GM19238 (cell line): ENCODE data around the gene CYP24A1.
"Not testable (repeated sequence)": the region's sequence is repeated elsewhere in the genome, so short reads cannot be mapped to it uniquely, and the experiment has no call there.

ENCODE experiments used
- DNase-seq: peaks from one replicate; pipeline ENCODE4 v3.0.0; 2011; ENCODE audit warnings: low spot score; ENCODE audit not compliant: insufficient read length

Gene CYP24A1

DNA sequence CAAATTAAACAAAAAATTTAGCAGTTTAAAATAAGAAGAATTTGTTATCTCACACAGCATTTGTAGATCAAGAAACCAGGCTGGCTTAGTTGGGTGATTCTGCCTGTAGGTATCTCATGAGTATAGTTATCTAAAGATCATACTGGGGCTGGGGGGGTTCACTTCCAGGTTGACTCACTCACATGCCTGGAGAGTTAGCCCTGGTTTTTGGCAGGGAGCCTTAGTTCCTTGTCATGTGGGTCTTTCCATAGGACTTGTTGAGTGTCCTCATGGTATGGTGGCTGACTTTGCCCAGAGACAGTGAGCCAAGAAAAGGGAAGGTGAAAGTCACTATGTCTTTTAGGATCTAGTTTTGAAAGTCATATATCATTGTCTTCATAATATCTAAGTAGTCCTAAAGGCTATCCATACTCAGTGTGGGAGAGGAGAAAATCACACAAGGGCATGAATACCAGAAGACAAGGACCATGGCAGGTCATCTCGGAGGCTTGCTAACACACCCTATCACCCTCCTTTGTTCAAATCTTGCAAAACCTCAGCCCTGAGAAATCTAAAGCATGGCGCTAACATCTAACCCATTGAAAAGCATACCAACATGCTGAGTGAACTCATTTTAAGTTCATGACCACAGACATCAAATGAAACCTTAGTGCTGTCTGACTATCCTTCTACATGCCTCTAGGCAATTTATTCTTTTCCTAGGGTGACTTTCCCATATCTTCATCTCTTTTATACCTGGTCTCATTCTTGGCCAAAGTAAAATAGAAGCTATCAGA is 39.2 kb downstream of the CYP24A1 start:
- DNase-seq, result no peak

DNA sequence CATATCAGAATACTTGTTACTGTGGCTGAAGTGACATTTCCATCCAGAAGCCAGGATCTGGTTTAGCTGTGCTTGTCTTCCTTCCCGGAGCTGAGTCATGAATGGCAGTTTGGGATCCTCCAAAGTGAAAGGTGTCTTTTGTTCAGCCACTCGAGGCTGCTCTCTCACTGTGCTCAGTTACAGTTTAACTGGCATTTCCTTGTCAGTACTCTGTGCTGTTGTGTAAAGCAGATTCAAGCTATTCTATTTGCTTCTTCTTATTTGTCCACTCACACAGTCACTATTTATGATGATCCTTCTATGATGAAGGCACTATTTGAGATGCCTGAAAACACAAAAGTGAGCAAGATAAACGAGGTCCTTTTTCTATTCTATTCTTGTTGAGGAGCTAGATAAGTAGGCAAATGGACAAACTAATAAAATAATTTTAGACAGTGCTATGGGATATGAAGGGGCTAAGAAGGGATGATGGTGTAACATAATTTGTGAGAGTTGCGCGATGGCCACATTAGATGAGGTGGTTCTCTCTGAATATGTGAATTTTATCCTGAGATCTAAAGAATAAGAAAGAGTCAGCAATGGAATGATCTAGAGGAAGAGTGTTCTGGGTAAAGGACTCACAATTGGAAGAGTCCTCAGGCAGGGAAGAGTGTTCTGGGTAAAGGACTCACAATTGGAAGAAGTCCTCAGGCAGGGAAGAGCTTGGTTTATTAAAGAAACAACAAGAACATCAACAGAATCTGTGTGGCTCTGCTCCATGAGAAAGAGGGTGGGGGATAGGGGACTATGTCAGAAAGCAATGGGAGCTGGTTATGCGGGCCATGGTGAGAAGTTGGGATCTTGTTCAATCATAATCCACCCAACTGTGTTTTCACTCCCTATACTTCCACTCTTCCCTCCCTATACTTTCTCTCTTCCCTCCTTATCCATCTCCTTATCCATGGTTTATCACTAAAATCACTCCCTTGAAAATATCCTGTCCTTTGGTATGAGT is 40.1 kb downstream of the CYP24A1 start:
- no peak for DNase-seq

DNA sequence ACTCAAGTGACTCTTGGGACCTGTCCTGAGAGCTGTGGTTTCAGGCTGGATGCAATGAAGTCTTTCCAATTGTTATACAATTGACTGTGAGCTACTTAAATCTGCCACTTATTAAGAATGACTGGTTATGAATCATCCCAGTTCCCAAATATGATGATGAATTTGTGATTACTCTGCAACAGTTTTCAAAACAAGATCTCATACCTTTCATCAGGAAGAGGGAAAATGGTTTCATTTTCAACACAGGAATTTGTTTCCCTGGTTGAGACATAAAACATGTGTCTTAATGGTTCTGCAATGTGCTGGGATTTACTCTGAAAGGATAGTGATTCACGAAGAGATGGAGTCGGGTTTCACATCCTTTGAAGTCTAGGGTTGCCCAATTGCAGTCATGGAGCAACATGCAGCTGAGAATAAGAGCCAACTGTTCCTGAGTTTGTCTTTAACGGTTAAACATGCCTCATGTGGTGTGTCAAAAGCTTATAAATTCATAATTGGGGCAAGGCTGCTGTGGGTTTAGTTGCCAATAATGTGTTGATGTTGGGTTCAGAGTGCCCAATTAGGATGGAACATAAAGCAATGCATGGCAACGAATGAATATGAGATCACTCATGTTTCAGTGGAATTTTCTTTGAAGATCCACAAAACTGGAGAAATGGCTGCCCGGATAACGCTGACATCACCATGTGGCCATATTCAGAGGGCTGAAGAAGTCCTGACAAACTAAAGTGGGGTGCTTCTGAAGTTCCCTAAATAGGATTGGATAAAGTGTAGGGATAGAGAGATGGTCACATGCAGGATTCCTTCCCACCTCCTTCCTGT is 41.0 kb downstream of the CYP24A1 start:
- DNase-seq, result no peak

DNA sequence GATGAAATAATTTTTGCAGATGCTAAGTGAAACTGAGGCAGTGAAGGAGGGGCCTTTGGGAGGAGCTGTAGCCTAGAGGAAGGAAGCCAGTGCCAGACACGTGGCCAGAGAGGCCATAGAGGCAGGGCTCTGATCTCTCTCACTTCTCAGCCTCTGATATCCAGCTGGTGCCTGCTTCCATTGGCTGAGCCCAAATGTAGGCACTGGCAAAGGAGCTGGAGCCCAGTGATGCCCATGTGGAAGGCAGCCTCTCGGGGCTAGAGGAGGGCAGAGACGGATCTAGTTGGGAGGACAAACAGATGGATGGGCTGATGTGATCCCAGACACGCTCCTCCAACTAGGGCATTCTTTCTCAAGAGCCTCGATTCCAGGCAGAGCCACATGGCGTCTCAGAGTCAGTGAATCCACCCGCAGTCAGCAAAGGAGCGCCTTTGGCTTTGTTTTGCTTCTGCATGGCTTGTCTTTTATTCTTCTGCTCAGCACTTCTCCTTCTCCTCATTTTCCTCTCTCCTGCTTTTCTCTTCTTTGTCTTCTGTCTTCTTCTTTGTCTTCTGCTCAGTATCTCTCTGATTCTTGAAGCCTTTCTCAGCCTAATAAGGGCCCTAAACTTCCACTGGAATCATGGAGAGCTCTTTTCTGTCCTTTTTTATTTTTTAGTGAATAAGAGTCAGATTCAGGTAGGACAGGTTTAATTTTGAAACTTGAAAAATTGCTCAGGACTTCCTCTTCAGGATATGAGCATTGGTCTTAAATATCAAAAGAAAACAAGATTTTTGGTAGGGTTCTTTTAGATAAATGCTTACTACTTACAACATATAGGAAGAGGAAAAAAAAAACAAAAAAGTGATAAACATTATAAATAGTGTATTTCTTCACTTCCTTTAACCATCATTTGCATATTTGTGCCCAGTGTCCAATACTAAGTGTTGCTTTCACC is 41.8 kb downstream of the CYP24A1 start:
- DNase-seq, result no peak

DNA sequence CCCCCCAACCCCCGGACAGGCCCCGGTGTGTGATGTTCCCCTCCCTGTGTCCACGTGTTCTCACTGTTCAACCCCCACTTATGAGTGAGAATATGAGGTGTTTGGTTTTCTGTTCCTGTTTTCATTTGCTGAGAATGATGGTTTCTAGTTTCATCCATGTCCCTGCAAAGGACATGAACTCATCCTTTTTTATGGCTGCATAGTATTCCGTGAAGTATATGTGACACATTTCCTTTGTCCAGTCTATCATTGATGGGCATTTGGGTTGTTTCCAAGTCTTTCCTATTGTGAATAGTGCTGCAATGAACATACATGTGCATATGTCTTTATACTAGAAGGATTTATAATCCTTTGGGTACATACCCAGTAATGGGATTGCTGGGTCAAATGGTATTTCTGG is 42.7 kb downstream of the CYP24A1 start:
- DNase-seq, result not testable (repeated sequence)

DNA sequence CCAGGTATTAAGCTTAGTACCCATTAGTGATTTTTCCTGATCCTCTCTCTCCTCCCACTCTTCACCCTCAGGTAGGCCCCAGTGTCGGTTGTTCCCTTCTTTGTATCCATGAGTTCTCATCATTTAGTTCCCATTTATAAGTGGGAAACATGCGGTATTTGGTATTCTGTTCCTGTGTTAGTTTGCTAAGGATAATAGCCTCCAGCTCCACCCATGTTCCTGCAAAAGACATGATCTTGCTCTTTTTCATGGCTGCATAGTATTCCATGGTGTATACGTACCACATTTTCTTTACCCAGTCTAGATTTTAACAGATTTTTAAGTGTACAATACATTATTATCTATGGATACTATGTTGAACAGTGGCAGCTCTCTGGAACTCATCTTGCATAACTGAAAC is 44.4 kb downstream of the CYP24A1 start:
- no peak for DNase-seq

DNA sequence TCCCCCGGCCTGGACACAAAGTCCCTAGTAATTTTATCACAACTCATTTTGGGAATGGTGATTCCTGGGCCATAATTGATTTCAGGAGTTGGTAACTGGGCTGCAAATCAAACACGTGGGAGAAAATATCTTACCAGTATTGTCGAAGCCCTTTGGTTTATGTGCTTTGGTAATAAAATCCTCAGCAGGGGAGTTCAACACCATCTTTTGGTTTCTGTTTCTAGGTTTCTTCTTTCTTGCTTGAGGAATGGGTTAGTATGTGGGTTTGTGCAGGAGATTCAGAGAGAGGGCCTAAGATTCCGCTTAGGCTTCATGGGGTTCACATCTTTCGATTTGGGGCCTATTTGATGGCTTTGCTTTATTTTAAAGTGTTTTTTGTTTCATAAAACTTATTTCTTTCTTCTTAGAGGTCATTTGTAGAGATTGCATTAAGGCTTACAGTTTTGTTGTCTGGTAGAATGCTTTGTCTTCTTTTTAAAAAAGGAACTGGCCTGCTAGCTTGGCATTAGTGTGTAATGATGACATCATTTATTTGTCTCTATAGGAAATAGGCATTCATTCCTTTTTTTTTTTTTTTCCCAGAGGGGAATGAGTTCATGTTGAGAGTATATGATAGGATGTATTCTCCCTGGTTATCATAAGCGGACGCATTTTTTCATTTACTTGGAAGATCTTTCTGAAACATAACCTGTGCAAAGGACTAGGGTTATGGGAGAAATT is 45.8 kb downstream of the CYP24A1 start:
- no peak for DNase-seq

DNA sequence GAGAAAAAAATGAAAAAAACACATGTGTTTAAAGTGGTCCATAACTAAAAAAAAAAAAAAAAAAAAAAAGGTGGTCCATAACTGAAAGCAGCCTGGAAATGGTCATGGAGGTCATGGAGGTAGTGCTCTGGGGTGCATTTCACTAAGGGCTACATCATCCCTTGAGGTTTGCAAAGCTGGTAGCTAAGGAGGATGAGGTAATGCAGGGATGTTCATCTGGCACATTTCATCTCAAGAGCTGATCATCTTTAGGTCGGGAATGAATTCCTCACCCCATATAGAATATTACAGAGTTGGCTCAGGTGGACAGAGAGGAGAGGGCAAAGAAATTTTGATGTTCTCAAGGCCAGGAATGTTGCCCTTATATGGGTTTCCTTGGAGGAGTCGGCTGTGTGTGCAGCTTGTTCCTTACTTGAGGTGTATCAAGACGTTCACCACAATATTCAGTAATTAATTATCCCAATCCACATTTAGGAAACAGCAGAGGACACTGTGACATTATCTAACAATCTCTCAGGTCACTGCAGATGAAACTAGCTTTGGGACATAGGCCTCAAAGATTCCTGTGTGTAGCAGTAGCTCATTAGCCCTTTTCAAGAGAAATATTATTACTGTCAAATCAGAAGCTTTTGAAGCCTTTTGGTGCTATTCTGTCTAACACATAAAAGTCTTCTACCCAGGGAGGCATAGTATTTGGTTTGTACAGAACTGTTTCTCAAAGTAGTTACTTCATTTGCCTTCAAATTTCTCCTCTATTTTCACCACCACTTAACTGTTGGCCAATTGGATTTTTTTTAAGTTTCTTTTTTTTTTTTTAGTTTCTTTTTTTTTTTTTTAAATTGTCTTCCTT is 46.8 kb downstream of the CYP24A1 start:
- DNase-seq, result no peak

DNA sequence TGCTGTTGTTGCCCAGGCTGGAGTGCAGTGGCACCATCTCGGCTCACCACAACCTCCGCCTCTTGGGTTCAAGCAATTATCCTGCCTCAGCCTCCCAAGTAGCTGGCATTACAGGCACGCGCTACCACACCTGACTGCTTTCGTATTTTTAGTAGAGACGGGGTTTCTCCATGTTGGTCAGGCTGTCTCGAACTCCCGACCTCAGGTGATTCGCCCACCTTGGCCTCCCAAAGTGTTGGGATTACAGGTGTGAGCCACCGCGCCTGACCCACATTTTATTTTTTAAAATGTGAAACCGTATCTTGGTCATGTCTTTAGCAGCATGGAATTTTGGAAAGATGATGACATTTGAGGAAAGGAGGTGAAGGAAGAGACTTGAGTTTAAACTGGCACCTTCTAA is 47.5 kb downstream of the CYP24A1 start:
- not testable (repeated sequence) for DNase-seq

DNA sequence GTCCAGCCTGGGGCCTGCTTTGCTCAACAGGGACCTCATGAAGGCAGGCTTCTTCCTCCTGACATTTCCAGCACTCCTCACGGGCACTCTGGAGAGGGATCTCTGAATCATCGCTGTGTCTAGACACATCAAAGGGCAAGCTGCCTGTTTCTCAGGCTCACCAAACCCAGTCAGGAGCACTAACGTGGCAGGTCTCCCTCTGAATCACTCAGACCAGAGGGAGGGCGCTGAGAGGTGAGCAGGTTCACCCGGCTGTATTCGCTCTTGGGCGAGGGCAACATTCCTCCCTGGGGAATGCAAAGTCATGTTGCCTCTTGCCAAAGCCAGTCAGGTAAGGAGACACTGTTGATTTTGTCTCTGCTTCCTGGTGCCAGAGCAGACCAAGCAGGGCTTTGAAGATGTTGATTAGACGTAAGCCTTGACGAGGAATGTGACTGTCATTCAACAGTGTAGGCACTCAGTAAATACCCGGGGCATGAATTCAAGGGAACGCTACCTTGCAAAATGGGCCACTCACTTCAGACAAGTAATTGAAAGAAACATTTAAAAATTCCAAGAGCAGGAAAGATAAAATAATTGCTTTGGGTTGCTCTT is 50.1 kb downstream of the CYP24A1 start:
- no peak for DNase-seq

DNA sequence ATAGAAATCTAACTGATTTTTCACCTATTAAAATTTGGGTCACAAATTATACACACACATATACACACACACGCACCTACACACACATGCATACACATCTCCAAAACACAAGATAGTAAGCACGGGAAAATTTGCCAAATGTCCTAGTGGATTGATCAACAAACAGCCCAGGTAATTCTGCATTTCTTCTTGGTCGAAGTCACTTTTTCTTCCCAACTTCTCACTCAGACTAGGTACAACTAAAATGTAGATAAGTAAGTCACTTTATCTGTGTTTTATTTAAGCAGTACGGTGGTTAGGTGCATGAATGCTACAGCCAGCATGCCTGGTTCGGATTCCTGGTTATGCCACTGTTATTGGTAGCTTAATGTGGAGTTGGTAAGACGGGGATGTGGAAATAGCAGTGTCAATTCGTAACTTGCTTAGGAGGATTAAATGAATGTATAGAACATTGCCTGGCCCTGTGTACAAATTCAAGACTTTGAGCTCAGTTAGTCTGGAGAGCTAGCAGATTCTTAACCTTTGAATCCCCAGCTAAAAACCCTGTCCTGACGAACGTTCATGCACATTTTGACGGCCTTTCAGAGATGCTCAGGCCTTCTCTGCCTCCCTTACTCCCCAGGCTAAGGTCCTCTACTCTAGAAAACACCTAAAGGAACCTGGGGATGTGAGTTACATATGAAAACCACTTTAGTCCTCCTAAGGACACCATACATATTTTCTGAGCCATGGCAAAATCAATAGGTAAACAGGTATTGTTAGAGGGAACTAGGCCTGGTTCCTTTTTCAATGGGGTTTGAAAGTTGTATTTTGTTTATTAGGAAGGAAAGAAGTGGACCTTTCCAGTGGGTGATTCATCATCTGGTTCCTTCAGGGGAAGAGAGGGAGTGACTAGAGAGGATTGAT is 50.9 kb downstream of the CYP24A1 start:
- DNase-seq, result no peak

DNA sequence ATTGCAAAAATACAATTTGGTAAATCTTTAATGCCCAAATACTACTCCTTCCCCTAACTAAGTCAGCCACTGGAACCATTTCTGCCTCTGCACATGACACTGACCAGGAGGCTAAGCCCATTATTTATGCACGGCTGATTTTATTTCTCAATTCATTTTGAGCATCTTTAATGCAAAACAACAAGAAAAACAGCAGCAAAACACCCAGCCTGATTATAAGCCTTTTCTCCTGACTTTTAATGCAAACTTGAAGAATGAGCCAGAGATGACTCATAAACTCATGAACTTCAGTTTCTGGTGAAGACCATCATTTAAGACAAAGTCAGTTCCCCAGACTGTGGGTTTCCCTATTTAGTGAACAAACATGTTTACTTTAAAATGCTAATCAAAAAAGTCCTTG is 51.6 kb downstream of the CYP24A1 start:
- DNase-seq, result no peak

DNA sequence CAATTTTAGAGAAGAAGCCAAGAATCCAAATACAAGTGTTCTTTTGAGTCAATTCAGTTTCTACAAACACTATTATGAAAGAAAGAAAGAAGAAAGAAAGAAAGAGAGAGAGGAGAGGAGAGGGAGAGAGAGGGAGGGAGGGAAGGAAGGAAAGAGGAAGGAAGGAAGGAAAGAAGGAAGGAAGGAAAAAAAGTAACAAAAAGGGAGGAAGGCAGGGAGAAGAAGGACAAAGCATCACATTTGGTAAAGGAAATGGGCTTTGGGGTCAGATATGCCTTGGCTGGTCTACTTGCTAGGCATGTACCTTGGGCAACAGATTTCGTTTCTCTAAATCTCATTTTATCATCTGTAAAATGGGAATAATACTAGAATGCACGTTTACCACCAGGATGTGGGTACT is 54.0 kb downstream of the CYP24A1 start:
- no peak for DNase-seq

DNA sequence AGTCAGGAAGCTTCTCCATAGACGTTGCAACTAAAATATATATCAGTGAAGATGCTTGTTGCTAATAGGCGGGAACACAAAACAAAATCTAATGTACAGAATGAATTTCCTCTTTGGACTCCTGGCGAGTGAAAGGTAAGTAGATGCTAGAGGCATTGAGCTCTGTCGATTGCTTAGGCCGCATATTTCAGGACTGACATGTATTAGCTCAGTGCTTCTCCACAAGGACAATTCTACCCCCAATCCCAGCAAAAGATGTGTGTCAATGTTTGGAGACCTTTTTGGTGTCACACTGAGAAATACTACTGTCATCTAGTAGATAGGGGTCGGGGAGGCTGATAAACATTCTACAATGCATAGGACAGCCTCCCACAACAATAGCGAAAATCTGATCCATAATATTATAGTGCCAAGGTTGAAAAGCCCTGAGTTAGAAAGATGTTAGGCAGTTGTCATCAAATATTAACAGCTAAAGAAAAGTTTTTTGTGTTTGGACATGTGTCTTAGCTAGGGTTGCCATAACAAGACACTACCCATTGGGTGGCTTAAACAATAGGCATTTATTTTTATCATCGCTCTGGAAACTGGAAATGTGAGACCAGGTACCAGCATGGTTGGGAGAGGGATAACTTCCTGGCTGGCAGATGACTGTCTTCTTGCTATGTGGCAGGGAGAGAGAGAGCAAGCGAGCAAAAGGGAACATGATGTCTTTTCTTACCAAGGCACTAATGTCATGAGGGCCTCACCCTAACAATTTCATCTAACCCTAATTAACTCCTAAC is 55.4 kb downstream of the CYP24A1 start:
- no peak for DNase-seq

DNA sequence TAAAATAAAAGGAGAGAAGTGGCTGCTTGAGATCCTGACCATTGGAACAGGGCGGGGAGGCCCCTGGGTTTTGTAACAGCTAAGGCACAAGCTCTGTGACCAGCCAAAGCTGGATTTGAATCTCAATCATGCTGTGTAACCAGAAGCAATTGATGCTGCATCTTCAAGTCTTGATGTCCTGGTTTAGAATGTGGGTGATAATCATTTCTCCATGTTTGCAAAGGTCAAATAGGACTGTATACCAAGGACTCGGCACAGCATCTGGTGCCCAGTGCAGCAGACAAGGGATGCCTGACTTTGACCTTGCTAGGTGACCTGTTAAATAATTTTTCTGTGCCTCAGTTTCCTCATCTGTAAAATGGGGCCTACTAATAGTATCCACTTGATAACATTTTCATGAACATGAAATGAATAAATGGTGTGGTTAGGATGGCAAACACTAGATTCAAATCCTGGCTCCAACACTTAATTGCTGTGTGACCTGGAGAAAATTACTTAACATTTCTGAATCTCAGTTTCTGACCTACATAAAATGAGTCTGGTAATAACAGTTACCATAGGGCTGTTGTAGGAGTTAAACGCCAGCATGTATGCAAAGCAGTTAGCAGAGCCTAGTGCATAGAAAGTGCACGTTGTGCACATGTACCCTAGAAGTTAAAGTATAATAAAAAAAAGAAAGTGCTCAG is 57.1 kb downstream of the CYP24A1 start:
- DNase-seq, result no peak
